CD4-positive, alpha-beta T cell treated with Interleukin-2 at 100 ng/mL for 4 hours (primary cell): ENCODE data around the gene SLC4A9.

ENCODE experiments used
- DNase-seq: peaks from one replicate; pipeline ENCODE4 v3.0.0-alpha.2; 2020; ENCODE audit warnings: low spot score

Gene SLC4A9

DNA sequence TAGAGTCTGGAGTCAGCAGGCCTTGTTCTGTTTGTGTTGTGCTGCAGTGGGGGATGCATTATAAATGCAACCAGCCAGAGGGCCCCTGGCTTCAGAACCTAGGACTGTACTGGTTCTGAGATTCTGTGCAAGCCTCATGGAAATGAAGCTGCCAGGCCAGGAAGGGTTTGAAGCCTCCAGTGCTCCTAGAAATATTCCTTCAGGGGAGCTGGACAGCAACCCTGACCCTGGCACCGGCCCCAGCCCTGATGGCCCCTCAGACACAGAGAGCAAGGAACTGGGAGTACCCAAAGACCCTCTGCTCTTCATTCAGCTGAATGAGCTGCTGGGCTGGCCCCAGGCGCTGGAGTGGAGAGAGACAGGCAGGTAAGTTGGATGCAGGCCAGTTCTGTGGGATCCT, at the start of gene SLC4A9:
TSS of gene SLC4A9 (plus strand) at position 94 of the 400 bp plus-strand sequence. CDS start at position 137, 43 bp downstream.
- DNase-seq = no peak

DNA sequence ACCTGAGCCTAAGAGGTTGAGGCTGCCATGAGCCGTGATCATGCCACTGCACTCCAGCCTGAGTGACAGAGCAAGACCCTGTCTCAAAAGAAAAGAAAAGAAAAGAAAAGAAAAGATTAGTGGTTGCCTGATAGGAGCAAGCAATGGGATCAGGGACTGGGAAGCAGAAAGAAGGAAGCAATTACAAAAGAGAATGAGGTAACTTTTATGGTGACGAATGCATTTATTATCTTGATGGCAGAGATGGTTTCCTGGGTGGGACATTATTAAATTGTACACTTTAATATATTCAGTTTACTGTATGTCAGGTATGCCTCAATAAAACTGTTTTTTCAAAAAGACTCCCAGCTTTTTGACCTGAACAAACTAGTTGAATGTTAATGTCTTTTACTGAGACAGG, 49.6 kb upstream of the SLC4A9 start:
- DNase-seq = no peak

GRCh38 chr5:140311011-140311467, 49.0 kb upstream of the SLC4A9 start:
- no peak for DNase-seq

DNA sequence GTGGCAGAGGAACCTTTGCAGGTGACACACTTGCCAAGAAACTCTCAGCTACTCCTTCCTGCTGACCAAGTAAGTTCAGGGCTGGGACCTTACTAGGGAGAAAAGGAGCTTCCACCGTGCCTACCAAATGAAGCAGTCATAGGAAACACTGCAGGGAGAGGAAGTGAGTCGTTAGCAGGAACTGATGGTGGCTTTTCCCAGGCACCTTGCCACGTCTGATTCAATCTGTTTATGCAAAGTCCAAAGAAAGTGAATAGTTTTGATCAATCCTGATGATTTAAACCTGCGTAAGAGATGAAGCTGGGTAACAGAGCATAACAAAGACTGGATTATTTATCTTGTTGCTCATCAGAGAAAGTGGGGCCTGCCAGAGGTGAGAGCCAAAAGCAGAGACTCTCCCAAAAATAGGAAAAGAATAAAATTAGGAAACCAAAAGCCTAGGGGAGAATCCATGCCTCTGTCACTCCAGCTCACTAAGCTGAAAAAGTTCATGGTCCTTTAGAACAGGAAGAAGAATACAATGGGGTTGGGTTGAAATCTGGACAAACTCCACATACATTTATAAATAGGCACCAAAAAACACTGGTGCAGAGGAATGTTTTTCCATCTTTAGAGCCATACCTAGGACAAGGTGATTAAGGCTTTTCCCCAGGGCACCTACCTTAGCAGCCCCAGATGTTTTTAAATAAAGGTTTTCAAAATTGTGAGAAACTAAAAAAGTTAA, 47.8 kb upstream of the SLC4A9 start:
- DNase-seq = no peak

- no peak for DNase-seq
These were observed 47.2 kb upstream of the SLC4A9 start for GRCh38 chr5:140312791-140313189.

DNA sequence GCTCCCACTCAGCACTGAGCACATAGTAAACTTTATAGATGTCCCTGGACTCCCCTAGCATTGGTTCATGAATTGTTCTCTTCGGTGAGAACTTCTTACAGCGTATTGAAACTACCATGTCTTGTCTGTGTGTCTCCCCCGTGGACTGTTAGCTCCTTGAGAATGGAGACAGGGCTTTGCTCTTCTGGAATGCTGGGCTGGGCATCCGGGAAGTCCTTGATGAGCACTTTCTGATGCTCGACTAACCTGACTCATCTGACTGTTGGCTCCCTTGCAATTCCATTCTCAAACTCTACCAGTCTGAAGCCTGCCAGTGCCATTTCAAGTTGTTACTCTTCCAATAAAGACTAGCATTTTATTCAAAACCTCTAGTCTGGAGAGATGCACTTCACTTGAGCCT, 42.1 kb upstream of the SLC4A9 start:
- no peak for DNase-seq

DNA sequence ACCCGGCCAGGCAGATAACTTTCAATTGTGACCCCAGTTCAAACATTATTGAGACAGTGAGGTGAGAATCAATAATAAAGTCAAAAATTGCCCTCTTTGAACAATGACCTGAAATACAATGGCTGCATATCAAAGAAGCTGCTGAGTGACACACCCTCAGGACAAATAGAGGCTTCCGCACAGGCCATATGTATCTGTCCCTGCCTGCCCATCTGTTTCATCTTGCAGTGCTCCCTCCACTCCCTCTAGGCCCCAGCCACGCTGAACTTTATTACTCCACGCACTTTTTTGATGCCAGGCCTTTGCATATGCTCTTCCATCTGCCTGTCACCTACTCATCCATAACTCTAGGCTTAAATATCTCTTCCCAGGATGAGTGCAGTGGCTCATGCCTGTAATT, 41.2 kb upstream of the SLC4A9 start:
- DNase-seq = no peak

DNA sequence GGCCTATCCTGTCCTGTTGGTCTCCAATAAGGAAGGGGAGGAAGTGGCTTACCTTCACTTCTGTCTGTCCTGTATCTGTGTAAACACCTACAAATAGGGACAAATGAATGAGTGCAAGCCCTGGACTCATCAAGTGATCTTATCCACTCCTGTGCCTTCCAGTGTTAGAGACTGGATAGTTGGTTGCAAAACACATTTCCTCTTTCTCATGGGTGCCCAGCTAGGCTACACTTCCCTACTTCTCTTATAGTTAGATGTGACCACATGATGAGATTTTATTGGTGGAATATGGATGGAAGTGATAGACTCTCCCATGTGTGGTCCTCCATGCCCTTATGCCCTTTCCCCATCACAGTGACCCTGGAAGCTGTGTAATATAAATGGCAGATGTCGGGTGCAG, 40.2 kb upstream of the SLC4A9 start:
- DNase-seq = no peak

DNA sequence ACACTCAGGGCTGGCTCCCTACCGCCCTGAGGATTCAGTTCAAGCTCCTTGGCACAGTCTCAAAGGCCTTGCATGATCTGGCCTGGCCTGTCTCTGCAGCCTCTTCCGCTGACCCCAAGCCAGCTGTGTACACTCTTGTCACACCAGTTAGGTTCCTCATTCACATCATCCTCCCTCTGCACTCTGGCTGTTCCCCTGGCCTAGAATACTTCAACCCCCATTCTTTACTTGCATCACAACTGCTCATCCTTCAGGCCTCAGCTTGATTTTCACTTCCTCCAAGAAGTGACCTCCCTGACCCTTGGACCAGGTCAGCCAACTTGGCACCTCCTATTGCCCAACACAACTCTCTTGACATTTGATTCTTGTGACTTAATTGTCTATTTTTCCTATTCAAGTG, 38.2 kb upstream of the SLC4A9 start:
- DNase-seq = no peak

DNA sequence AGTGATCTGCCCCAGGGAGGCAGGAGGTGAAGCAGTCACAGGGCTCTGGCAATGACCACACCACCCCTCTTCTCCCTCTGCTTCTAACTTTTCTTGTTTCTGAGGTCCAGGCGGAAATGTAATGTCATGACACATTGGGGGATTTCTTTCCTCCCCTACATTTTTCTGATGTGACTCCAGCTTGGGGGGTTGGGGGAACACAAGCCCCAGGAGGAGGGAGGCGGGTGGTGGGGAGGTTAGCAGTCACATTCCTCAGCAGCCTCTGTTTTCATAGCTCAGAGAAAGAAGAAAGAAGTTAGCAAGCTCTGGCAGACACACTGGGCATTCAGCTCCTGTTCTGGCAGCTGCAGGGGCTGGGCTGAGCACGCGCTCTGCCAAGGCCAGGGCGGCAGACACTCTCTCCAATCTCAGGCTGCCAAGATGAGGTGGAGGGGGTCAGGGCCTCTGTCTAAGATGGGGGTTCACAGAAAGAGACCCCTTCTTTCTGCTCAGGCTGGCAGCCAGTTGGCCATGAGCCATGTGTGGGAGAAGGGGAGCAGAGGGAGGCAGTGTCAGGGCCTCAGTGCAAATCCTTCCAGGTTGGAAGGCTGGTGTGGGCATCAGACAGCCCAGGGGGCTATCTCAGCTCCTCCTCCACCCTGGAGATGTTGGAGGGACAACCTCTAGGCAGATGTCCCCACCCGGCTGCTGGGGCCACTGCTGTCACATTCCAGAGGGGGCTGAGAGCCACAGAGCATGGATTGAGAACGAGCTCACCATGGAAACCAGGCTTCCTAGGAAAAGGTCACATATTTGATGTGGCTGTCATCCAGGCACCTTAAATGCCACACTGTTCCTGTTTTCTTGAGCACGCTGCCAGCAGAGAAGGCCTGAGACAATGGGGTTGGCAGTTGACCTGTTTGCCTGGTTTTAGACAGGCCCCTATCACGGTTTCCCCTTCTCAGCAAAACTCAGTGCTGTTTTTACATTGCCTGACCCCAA, 37.0 kb upstream of the SLC4A9 start:
- DNase-seq = no peak

GRCh38 chr5:140324041-140324600, 35.9 kb upstream of the SLC4A9 start:
- DNase-seq = no peak

GRCh38 chr5:140324617-140325241, 35.3 kb upstream of the SLC4A9 start:
- DNase-seq = no peak

GRCh38 chr5:140325486-140325885, 34.5 kb upstream of the SLC4A9 start:
- DNase-seq = no peak

- DNase-seq = no peak
These were observed 32.4 kb upstream of the SLC4A9 start for GRCh38 chr5:140327589-140327988.

- DNase-seq = no peak
These were observed 31.8 kb upstream of the SLC4A9 start for GRCh38 chr5:140328036-140328764.

GRCh38 chr5:140329739-140330481, 30.1 kb upstream of the SLC4A9 start:
- no peak for DNase-seq

- DNase-seq = no peak
These were observed 28.4 kb upstream of the SLC4A9 start for GRCh38 chr5:140331638-140332037.

GRCh38 chr5:140336388-140336787, 23.6 kb upstream of the SLC4A9 start:
- DNase-seq = no peak

- no peak for DNase-seq
These were observed 22.1 kb upstream of the SLC4A9 start for GRCh38 chr5:140337880-140338279.

- DNase-seq = no peak
These were observed 21.7 kb upstream of the SLC4A9 start for GRCh38 chr5:140338336-140338735.

GRCh38 chr5:140338908-140339307, 21.1 kb upstream of the SLC4A9 start:
- no peak for DNase-seq
